DMS153 treated with DMSO at 0.1 percent for 48 hours (cell line): ENCODE measurements around the gene C3.
"Not testable (repeated sequence)": the region's sequence is repeated elsewhere in the genome, so short reads cannot be mapped to it uniquely, and the experiment has no call there.

Experiments used
- DNase-seq: peaks from one replicate; lab custom pipeline; 2025; ENCODE audit not compliant: unreplicated experiment; lab: John Stamatoyannopoulos, UW

Gene C3

DNA sequence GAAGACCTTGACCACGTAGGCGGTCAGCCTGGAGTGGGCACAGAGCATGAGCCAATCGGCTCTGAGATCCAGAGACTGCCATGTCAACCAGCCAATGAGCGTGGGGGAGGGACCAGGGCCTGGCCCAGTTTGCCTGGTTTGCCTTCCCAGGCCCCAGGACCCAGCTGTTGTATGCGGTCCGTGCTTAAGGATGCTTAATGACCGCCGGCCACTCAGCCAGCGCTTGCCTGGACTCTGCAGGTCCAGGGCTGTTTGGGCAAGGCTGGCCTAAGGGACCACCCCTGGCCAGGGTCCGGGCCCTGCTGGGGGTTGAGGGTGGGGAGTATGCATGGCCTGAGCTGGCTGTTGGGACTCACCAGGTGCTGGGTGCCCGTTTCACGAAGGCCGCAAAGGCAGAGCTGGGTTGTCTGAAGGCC, 27.4 kb downstream of the C3 start:
- no peak for DNase-seq

DNA sequence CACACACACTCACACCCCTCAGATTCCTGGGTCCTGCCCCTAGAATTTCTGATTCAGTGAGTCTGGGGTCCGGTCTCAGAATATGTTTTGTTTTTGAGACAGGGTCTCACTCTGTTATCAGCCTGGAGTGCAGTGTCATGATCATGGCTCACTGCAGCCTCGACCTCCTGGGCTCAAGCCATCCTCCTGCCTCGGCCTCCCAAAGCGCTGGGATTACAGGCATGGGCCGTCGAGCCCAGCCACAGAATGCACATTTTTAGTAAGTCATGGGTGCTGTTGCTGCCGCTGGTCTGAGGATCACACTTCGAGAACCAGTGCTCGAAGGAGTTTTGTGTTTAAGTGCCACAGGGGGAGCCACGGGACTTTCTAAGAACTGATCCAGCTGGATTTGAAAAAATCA, 28.4 kb downstream of the C3 start:
- DNase-seq: no peak

DNA sequence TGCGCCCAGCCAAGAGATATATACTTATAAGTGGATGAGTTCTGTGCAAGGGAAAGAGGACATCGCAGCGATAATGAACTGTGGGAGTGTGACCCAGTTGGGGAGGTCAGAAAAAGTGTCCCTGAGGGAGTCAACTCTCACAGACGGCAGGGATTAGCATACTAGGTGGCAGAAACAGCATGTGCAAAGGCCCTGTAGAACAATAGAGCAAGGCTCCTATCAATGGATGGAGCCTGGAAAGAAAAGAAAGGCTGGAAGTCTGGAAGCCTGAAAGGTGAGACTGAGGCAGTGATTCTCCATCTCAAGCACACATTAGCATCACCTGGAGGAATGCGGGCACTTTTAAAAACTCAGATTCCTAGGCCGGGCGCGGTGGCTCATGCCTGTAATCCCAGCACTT, 29.1 kb downstream of the C3 start:
- DNase-seq: no peak

DNA sequence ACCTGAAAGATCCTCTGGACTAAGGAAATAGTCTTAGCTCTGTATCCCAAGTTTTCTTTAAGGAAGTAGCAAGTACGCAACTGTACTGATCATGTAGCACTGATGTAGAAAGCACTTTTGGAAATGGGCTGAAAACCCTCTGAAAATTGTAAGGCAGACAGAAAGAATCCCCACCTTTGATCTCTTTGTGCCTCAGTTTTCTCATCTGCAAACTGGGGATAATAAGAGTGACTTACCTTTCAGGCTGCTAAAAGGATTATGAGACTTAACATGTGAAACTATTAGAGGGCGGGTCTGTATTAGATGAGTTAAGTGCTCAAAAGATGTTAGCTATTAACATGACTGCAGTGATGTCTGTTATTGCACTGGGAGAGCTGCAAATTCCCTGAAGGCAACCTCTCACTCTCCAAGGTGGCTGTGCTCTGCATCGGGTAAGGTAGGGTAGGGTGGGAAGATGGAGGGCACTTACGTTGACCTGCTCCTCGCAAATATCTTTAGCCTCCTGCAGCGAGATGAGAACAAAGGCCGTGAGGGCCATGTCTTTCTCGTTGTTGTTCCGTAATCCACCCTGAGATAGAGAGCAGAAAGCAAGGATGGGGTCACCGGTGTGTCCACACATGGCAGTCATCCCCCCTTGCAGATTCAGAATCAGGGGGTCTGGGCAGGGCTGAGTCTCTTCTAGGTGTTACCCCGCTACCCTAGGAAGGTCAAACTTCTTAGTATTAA, 30.1 kb downstream of the C3 start:
- no peak for DNase-seq

- no peak for DNase-seq
These were observed 33.3 kb downstream of the C3 start for GRCh38 chr19:6687114-6687513.

GRCh38 chr19:6686628-6686975, 33.8 kb downstream of the C3 start:
- no peak for DNase-seq

DNA sequence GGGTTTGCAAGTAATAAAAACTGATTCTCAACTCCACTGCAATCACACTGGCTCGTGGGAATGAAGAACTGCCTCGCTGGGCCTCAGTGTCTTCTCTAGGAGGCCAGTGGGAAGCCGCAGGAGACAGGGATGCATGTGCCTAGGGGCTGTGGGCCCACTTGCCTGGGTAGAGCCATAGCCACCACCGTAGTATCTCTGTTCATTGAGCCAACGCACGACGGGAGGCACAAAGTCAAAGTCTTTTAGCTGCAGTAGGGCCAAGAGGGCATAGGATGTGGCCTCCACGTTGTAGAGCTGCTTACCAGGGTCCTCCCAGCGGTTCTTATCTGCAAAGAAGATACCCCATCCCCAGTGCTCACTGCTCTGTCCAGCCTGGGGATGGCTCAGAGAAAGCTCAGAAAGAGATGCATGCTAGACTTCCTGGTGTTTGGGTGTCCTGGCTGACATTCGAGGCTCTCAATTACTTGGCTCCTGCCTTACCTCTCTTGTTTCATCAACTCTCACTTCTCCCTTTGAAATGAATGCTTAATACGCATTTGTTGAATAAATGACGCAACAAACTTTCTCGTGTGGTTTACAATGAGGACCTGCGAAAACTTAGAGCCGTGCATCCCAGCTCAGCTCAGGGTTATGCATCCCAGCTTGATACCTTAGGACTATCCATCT, 34.4 kb downstream of the C3 start:
- DNase-seq: no peak

- DNase-seq: no peak
These were observed 35.0 kb downstream of the C3 start for GRCh38 chr19:6685482-6685881.

DNA sequence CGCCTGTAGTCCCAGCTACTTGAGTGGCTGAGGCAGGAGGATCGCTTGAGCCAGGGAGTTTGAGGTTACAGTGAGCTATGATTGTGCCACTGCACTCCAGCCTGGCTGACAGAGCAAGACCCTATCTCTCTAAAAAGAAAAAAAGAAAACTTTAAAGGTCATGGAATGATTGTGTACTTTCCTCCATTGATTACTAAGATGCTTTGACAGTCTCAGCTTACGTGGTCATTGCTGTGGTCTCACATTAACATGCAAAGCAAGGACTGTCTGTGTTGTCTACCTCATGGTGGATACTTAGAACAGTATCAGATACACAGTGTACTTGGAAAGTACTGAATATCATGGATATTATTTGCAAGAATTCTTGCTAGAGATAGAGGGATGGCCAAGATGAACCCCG, 36.5 kb downstream of the C3 start:
- no peak for DNase-seq

DNA sequence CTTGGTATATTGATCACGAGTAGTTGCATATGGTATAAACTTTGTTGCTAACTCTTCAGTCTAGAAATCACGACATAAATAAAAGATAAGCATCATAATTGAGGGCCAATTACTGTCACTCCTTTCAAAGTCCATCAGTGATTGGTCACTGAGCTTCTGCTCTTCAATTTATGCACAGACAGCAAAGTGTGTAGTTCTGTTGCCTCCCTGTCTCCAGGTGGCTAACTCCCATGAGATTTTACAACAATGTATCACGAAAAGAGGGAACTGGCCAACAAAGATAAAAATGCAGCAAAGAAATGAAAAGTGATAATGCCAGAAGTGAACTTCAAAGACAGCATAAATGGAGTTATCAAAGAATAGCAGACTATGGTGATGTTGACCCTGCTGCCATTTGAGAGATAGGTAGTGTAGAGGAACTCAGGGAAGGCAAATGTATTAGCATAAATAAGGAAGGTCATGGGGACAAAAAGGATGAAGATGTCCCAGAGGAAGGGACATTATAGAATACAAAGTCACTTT, 37.8 kb downstream of the C3 start:
- no peak for DNase-seq

DNA sequence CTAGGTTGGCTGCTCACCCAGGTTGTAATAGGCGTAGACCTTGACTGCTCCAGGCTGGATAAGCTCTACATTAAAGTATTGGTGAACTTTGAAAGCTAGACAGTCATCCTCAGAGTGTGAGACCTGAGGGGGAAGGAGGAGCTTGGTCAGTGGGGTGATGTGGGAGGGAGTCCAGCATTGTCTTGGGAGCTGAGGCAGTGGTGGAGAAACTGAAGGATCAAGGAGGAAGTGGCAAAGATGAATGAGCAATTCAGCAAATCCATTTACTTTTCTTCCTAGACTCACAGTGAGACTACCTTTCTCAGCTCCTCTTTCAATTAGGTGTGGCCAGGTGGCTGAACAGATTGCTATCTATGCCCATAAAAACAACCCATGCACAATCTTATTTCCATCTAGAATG, 40.3 kb downstream of the C3 start:
- DNase-seq: no peak

DNA sequence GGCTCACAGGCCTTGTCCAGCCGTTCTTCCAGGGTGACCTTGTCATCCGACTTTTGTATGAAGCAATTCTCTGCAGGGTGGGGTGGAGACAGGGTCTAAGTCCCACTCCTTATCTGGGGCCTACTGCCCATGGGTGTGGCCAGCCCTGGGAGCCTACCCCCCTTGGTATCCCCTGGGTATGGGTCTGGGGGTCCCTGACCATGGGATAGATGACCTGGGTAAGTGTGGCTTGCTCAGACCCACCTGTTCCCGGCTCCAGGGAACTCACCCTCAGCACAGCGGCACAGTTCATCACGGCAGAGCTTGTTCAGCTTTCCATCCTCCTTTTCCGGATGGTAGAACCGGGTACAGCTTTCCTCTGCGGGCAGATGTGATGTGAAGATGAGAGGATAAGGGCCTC, 41.3 kb downstream of the C3 start:
- no peak for DNase-seq

GRCh38 chr19:6678690-6679109, 41.8 kb downstream of the C3 start:
- DNase-seq: no peak

DNA sequence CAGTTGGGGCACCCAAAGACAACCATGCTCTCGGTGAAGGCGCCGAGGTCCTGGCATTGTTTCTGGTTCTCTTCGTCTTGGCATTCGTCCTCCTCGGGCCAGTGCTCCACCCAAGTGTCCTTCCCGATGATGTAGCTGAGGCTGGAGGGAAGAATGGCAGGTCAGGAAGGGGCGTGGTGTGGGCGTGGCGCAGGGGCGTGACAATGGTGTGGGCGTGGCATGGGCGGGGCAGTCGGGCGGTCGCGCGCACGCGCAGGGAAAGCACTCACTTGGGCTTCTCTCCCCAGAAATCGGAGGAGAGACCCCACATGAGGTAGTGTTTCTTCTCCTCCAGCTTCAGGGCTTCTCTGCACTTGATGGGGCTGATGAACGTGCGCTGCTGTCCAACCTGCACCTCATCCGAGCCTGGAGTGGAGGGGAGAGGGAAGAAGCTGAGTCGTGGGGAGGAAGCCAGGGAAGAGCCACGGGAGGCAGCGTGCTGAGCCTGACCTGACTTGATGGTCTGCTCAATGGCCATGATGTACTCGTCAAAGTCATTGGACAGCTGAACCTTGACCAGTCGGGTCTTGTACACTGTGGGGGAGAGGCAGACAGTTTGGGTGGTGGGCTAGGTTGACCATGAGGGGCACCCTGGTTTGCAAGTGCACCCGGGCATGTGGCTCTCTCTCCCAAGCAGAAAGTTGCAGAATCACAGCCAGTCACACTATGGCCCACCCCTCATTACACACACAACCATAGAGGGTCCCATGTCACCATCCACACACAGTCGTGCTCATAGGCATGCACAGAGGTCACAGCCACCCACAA, 42.4 kb downstream of the C3 start:
- DNase-seq: no peak

DNA sequence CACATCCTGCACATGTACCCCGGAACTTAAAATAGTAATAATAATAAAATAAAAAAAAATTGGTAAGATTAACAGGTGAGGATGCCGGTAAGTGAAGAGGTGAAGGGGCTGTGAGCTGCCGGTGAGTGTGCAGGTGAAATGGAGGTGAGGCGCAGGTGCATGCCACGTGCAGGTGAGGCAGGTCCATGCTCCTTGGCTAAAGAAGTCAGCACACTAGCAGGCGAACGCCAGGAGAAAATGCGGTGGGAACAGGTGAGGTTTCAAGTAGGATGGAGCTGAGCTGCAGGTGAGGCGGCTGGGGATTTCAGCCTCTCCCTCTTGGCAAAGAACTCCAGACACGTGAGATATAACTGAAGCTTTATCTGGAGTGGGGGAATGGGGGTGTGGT, 43.0 kb downstream of the C3 start:
- no peak for DNase-seq

- no peak for DNase-seq
These were observed 44.2 kb downstream of the C3 start for GRCh38 chr19:6676288-6676687.

- no peak for DNase-seq
These were observed 45.6 kb downstream of the C3 start for GRCh38 chr19:6674868-6675305.

DNA sequence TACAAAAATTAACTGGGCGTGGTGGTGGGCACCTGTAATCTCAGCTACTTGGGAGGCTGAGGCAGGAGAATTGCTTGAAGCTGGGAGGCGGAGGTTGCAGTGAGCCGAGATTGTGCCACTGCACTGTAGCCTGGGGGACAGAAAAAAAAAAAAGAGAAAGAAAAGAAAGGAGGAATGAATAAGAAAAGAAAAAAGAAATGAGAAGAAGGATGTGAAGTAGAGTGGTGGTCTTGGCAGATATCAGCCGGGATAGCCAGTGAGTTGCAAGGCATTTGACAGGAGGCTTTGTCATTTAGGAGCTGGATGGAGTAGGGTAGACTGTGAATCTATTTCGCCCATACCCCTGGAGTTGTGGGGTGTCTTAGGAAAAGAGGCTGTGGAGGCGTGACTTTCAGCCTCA, 46.0 kb downstream of the C3 start:
- DNase-seq: not testable (repeated sequence)

DNA sequence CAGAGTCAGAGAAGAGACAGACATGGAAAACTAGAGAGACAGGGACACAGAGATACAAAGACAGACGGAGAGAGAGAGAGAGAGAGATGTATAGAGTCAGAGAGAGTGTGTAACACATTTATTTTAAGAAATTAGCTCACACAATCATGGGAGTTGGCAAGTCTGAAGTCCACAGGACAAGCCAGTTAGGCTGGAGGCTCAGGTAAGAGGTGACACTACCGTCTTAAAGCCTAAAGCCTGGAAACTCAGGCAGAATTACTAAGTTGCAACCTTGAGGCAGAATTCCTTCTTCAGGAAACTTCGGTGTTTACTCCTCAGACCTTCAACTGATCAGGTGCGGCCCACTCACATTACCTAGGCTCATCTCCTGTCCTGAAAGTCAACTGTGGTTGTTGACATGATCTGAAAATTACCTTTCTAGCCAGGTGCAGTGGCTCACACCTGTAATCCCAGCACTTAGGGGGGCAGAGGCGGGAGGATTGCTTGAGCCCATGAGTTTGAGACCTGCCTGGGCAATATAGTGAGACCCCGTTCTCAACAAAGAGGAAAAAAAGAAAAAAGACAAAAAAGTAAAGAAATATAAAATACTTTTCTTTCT, 47.7 kb downstream of the C3 start:
- no peak for DNase-seq

GRCh38 chr19:6671960-6672359, 48.5 kb downstream of the C3 start:
- DNase-seq: no peak

GRCh38 chr19:6668691-6669090, 51.8 kb downstream of the C3 start:
- no peak for DNase-seq
